Measurements from ENCODE around the gene KMT5C.

KMT5C gene

DNA sequence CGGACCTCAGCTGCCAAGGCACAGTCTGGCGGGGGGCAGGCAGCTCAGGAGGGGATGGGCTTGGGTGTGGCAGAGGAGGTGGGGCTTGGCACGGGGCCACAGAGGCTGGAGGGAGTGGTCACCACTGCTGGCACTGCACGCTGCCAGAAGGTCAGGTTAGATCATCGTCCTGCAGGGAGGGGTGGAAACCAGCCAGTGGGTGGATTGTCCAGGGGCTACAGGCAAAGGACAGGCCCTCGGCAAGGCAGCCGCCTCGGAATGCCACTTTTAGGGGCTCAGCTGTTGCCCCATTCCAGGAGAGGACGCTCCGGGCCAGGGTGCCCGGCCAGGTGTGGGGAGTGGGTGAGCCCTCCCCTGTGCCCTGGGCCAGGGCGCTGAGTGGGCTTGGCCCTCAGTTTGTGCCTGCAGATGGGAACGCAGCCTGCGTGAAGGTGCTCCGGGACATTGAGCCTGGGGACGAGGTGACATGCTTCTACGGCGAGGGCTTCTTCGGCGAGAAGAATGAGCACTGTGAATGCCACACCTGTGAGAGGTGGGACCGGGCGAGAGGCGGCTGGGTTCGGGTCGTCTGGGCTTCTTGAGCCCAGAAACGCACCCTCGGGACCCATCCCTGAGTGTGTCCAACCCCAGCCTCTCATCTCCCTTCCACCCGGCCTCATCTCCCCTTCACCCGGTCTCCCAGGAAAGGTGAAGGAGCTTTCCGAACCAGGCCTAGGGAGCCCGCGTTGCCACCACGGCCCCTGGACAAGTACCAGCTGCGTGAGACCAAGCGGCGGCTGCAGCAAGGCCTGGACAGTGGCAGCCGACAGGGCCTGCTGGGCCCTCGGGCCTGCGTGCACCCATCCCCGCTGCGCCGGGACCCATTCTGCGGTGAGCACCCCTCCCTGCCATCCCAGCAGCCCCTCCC lies 6.4 kb downstream of the KMT5C start:
- in situ Hi-C loops (cut with HindIII; ENCODE audit: low sequenced_read_pairs) = no loop called here

DNA sequence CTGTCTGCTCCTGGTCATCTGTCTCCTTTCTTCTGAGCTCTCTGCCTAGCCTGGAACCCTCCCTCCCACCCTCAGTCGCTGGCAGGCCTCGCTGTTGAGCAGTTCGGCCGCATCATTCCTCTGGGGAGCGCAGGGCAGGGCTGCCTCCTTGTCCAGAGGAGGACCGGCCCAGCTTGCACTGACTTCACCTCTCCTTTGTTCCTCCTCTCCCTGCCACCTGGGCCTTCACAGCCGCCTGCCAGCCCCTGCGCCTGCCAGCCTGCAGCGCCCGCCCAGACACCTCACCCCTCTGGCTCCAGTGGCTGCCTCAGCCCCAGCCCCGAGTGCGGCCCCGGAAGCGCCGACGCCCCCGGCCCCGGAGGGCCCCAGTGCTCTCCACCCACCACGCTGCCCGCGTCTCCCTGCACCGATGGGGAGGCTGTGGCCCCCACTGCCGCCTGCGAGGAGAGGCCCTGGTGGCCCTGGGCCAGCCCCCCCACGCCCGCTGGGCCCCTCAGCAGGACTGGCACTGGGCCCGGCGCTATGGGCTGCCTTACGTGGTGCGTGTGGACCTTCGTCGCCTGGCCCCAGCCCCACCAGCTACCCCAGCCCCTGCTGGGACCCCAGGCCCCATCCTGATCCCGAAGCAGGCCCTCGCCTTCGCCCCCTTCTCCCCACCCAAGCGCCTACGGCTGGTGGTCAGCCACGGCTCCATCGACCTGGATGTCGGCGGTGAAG lies 7.2 kb downstream of the KMT5C start:
- in situ Hi-C loops (cut with HindIII; ENCODE audit: low sequenced_read_pairs) = no loop called here

DNA sequence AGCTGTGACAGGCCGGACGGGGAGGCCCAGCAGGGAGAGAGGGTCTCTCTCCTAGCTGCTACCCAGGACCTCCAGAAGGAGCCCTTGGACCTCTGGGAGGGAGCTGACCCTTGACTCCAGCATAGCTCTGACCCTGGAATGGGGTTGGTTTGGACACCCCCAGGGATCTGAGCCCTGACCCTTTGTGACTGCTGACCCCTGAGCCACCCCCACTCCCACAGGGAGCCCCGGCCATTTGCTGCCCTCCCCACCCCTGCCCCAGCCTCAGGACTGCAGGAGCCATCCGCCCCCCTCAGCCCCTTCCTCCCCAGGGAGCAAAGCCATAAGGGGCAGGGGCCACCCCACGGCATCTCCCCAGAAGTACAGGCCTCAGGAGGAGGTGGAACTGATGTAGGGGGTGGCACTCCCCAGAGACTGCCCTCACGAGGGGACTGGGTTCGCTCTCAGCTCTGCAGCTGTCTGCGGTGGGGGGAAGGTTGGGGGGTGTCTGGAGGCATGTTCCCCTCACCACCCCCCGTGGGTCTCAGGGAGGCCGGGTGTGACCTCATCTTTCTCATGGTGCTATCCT lies 7.8 kb downstream of the KMT5C start:
- in situ Hi-C loops (cut with HindIII; ENCODE audit: low sequenced_read_pairs) = no loop called here

DNA sequence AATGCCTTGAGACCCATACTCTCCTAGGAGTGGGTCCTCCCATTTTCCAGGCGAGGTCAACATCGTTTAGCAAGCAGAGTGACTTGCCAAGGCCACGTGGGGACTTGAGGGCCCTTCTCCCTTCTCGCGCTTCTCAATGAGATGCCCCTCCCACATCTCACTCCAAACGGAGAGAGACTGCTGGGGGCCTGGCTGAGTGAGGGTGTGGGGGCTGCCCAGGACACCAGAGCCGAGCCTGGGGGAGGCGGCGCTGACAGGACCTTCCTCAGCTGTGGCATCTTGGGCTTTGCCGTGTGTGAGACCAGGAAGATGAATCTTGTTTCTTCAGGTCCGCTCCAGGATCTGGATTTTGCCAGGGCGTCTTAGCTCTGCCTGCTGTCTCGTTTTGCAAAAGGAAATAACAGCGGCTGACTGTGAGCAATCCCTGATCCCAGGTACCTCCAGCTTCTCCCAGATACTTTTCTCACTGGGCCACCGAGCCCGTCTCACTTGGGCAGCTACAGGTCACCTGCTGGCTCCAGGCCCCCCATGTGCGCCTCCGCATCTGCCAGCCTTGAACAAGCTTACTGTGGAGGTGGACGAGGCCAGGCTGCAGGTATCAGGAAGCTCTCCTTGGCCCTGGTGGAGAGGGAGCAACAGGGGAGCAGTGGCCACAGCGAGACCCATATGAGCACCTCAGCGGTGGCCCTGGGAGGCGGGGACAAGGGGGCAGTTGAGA lies 8.8 kb downstream of the KMT5C start:
- in situ Hi-C loops (cut with HindIII; ENCODE audit: low sequenced_read_pairs) = no loop called here

DNA sequence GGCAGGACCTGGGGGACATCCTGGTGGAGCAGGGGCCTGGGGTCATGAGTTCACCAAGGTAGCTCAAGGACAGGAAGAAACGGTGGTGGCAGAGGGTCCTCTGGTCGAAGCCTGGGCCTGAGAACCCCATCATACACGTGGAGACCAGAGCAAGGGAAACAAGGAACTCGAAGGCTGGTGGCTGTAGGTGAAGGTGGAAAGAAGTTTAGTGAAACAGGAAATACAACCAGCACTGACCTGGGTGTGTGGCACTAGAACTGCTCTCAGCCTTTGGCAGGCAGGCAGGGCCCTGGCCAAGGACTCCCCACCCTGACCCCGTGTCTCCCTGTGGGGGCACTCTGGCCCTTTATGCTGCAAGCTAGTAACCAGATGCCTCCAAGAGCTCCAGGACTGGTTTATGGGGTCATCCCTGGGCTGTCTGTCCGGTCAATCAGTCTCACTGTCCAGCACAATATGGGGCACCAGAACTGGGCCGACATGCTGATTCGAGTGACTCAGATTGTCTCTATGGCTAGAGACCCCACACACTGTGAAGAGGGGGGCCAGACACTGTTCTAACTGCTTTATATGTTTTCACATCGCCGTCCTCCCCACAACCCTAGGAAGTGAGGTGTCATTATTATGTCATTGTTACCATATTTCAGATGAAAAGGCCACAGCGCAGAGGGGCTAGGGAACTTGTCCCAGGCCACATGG lies 11.1 kb downstream of the KMT5C start:
- in situ Hi-C loops (cut with HindIII; ENCODE audit: low sequenced_read_pairs) = loop anchor here (10.0 kb wide), 1 partner anchor 136 kb away; no protein-coding TSS in a partner anchor

DNA sequence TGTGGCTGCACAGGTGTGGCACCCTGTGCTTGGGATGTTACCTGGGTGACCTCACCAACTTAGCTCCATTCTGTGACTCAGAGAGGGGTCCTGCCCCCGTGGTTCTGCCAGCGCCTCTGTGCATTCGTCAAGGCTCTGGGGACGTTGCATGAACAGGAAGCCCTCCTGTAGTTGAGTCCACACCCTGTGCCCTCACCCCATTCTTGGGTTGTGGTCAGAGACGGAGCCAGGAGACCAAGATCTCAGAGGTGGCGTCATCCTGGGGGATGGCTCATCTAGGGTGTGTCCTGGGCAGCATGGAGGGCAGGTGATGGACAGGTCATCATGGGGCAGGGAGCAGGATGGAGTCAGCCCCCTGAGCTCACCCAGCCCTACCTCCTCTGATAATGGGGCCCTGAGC lies 12.4 kb downstream of the KMT5C start:
- in situ Hi-C loops (cut with HindIII; ENCODE audit: low sequenced_read_pairs) = loop anchor here (10.0 kb wide), 1 partner anchor 137 kb away; no protein-coding TSS in a partner anchor

DNA sequence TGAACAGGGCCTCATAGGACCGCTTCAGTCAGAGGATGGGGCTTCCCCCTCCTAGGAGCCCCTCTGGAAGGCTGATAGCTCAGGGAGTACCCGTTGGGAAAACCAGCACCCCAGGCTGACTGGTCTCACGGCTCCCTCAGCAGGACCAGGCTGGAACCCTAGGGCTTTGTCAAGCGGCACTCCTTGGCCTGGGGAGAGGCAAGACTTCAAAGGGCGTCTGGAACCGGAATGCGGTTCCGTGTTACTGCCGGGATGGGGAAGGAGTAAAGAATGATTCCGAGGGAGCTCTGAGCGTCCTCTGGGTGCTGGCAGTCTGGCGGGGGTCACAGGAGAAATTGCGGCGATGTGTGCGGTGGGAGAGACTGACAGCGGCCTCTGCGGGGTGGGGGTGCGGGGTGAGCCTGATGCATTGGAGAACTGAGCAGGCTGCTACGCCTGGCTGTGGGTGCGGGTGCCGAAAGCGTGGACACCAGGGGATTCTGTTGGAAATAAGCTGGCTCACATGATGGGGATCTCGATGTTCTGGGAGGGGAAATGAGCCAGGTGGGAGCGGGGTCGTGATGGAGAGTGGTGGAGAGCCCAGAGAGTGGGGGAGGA lies 13.0 kb downstream of the KMT5C start:
- in situ Hi-C loops (cut with HindIII; ENCODE audit: low sequenced_read_pairs) = loop anchor here (10.0 kb wide), 1 partner anchor 138 kb away; no protein-coding TSS in a partner anchor

DNA sequence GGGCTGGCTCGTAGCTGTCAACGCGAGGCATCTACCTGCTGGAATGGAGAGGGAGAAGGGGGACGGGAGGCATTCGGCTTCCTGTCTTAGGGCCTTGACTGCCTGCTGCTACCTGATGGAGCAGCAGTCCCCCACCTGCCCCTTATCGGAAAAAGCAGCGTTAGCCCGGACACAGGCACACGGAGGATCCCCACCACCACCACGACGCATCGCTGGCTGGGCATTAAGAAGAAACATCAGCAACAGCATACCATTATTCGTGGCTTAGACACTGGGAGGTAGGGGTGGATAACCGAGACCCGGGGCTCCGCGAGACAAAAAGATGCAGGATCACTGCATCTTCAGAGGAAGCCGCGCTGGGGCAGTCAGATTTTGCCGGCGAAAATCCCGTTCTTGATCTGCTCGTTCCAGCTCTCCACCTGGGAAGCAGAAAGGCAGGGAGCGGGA lies 13.7 kb downstream of the KMT5C start:
- in situ Hi-C loops (cut with HindIII; ENCODE audit: low sequenced_read_pairs) = loop anchor here (10.0 kb wide), 1 partner anchor 139 kb away; no protein-coding TSS in a partner anchor

DNA sequence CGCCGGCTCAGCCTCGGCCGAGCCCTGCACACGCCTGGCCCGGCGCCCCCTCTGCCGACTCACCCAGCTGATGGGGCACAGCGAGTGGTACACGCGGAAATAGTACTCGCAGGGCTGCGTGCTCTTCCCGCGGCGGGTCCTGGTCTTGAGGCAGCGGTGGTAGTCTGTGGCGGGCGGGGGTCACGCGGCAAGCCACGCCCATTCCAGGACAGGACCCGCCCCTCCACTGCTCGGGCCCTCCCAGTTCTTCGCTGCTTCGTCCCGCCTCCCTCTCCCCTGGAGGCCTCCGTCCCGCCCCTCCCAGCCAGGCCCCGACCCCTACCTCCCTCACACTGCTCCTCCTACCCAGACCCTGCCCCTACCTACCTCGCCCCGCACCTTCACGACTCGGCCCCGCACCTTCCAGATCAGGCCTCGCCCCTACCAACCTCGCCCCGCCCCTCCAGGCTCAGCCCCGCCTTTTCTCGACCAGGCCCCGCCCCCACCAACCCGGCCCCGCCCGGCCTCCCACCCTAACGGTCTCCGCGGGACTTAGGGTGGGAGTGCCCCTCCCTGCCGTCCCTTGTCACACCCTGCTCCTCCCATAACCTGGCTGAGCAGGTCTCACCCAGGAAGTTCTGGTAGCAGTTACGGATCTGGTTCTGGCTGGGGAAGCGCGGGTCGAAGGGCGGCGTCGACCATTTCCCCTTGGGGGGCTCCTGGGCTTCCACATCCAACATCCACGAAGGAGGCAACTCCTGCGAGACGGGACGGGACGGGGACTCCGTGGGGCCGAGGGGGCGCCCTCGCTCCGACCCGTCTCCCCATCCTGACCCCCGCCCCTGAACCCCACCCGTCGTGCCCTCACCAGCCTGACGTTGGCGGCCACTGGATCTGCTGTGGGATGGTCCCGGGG lies 14.4 kb downstream of the KMT5C start:
- in situ Hi-C loops (cut with HindIII; ENCODE audit: low sequenced_read_pairs) = loop anchor here (10.0 kb wide), 1 partner anchor 139 kb away; no protein-coding TSS in a partner anchor

DNA sequence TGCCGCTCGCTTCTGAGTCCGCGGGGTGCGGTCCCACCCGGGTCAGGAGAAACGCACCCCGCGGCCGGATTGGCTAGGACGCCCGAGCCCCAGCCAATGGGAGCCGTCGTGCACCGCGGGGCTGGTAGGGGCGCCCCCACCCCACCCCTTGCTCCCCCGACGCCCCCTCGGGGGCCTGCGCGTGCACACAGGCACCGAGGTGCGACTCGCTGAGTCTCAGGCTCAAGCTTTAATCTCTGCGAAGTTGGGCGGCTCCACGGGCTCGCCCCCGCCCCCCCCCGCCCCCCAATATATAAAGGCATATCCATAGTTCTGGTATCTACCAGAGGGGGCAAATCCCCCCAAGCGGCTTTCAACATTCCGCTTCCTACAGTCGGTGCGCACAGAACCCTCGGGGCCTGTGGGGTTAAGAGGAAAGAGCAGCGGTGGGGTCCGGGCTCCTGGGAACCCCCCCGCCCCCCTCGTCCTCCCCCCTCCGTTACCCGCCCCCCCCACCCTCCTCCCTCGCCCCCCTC lies 15.1 kb downstream of the KMT5C start, which contains the start of gene COX6B2:
COX6B2 (minus strand) TSS at position 22 of the 515 bp plus-strand sequence. CDS start 198 bp downstream, outside the sequence.
- in situ Hi-C loops (cut with HindIII; ENCODE audit: low sequenced_read_pairs) = loop anchor here (10.0 kb wide), 1 partner anchor 140 kb away; no protein-coding TSS in a partner anchor

DNA sequence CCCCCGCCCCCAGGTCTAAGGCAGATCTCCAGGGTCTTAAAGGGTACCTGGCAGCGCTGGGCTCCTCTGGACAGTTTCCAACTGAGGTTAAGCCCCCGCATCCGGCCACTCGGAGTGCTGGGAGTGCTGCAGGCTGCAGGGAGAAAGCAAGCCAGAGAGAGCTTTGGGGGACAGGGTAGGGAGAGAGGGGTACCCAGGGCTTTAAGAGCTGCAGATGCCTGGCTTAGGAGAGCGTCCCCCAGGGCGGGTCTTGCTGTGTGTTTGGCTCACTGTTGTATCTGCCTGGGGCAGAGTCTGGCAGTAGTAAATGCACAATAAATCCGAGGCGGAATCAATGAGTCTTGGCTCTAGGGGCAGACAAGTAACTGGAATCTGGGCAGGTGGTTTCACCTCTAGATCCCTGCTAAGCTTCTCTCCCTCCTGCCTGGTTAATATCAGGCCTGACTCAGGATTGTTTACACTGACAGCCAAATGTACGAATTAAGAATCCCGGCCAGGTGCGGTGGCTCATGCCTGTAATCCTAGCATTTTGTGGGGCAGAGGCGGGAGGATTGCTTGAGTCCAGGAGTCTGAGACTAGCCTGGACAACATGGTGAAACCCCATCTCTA lies 15.6 kb downstream of the KMT5C start:
- in situ Hi-C loops (cut with HindIII; ENCODE audit: low sequenced_read_pairs) = loop anchor here (10.0 kb wide), 1 partner anchor 141 kb away; no protein-coding TSS in a partner anchor

DNA sequence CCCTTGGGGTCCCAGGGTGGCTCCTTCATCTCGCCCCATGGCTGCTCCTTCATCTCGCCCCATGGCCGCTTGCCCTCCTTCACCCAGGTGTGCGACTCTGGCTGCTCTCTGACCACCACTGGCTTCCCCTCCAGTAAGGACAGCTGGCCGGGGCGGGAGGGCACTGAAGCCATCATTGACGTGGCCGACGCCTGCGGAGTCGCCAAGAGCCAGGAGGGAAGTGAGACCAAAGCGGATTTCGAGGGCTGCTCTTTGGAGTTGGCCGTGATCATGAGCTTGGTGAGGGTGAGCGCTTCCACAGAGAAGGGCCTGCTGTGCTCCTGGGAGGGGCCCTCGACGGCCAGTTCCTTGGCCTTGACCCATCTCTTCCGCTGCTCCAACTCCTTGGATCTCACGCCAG lies 18.8 kb downstream of the KMT5C start:
- in situ Hi-C loops (cut with HindIII; ENCODE audit: low sequenced_read_pairs) = loop anchor here (10.0 kb wide), 1 partner anchor 144 kb away; no protein-coding TSS in a partner anchor

DNA sequence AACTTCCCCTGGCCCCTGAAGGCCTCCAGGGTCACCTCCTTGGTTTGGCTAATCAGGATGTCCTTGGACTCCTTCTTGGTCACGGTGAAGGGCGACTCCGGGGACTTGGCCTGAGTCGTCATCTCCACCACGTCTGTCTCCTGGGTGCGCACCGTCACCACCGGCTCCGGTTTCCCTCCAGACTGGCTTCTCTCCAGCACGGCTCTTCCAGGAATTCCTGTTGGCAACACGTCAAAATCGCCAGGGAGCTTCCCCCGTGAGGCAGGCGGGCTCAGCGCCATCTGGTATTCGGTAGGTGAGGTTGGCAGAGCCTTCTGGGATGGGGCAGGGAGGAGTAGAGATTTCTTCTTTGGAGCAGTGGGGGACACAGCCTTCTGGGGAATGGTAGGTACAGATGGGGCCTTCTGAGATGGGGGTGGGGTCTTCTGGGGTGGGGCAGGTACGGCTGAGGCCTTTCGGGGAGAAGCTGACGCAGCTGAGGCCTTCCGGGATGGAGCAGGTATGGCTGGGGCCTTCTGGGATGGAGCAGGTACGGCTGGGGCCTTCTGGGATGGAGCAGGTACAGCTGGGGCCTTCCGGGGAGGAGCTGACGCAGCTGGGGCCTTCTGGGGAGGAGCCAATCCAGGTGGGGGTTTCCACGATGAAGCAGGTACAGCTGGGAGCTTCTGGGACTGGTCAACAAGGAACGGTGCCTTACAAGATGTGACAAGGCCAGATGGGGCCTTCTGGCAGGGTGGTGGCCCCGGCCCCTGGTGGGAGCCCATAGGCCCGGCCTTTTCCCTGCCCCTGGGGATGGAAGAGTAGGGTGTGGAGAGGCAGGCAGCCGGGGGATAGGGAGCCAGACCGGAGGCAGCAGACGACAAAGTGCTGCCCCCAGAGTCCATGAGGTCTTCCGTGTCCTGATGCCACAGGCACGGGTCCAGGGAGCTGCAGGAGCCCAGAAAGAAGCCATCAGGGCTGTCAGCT lies 19.6 kb downstream of the KMT5C start:
- in situ Hi-C loops (cut with HindIII; ENCODE audit: low sequenced_read_pairs) = loop anchor here (10.0 kb wide), 1 partner anchor 144 kb away; no protein-coding TSS in a partner anchor

DNA sequence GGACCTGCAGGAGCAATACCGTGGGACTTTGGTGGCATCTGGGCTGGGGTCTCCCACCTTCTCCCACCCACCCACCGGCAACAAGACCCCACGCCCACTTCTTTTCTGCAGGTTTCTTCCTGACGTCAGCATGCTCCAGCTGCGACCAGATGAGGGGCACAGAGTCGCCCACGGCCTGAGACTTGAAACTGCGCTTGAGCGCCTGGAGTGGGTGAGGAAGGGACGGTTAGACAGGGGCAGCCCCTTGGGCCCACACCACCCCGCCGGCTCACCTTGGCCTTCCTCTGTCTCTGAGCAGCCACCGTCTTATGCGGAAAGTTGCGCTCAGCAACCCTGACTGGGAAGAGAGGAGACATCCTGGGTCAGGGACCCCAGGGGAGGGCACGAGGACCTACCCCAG lies 21.2 kb downstream of the KMT5C start:
- in situ Hi-C loops (cut with HindIII; ENCODE audit: low sequenced_read_pairs) = no loop called here

DNA sequence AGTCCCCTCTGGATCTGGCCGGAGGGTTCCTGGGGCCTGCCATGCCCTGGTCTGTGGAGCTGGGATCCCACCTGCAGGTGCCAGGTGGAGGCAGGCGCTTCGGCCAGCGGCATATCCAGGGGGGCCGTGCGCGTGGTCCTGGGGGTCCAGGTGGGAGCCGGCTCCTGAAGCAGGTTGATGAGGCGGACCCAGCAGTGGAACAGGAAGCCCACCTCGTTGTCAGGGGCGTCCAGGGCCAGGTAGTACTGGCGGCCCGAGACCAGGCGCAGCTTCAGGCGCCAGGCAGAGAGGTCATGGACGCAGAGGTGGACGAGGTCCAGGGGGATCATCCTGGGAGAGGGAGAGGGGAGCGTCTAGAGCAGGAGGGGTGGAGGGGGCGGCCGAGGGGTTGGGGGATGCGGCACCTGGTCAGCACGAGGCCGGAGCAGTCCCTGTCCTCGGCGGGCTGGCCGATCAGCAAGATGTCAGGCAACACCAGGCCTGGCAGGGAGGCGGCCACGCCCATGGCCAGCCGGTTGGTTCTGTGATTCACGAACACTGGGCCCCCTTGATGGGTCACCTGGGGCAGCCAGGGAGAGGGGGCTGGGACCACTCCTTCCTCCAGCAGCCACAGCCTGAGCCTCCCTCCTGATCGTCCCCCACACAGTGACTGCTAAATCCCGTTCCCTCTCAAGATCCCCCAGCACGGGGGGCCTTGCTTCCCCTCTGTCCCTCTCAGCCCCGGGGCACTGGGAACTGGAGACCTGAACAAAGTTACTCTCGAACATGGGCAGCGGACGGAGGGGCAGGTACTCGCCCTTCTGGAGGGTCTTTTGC lies 22.7 kb downstream of the KMT5C start:
- in situ Hi-C loops (cut with HindIII; ENCODE audit: low sequenced_read_pairs) = no loop called here

Data from DLD1 (cell line).